AG09309 (cell line): ENCODE results near the gene WASF2.
"Not testable (repeated sequence)": the region's sequence is repeated elsewhere in the genome, so short reads cannot be mapped to it uniquely, and the experiment has no call there.

Experiments used
- DNase-seq: peaks from one replicate; pipeline ENCODE4 v3.0.0-alpha.2; 2010; ENCODE audit warnings: low read depth
- H3K4me3 ChIP-seq: 2 replicates; pipeline ENCODE4 v1.5.1; 2011; ENCODE audit warnings: mild to moderate bottlenecking, low read depth, low read length, moderate library complexity; ENCODE audit not compliant: control insufficient read depth
- CTCF ChIP-seq: IDR thresholded peaks from 2 replicates; pipeline ENCODE4 v1.5.1; 2011; ENCODE audit warnings: mild to moderate bottlenecking, low read depth, low read length, inconsistent platforms; ENCODE audit not compliant: insufficient read depth, control insufficient read depth; ENCODE audit errors: missing control alignments

Gene WASF2

GRCh38 chr1:27505420-27505680, 15.4 kb upstream of the WASF2 start:
- TF ChIP-seq CTCF, result no peak
- no peak overlapping the region for H3K4me3 ChIP-seq

GRCh38 chr1:27504588-27505419, 14.8 kb upstream of the WASF2 start:
- no peak for TF ChIP-seq CTCF
- no peak for DNase-seq
- H3K4me3 ChIP-seq, result no peak overlapping the region

More at GRCh38 chr1:27505420-27505680, 15.4 kb upstream of the WASF2 start:
- DNase-seq, result no peak

- no peak for DNase-seq
- no peak overlapping the region for H3K4me3 ChIP-seq
- no peak for TF ChIP-seq CTCF
These were observed 14.0 kb upstream of the WASF2 start for GRCh38 chr1:27503844-27504587.

GRCh38 chr1:27503033-27503432, 13.1 kb upstream of the WASF2 start:
- DNase-seq, result no peak
- no peak for TF ChIP-seq CTCF
- H3K4me3 ChIP-seq, result no peak overlapping the region

- DNase-seq, H3K4me3 ChIP-seq: not testable (repeated sequence)
These were observed 11.2 kb upstream of the WASF2 start for GRCh38 chr1:27501159-27501558.

- no peak for DNase-seq
- TF ChIP-seq CTCF, result no peak
- H3K4me3 ChIP-seq, result no peak overlapping the region
These were observed 9.2 kb upstream of the WASF2 start for GRCh38 chr1:27499142-27499541.

- DNase-seq, result no peak
- peak; percentile 25 for TF ChIP-seq CTCF
- H3K4me3 ChIP-seq, result no peak overlapping the region
These were observed 6.7 kb upstream of the WASF2 start for GRCh38 chr1:27496604-27497155.
